ENCODE data around the gene PIH1D2. TPM values are rescaled to one million over a fixed set of nuclear protein-coding genes. Genes with fewer than 3 reads are reported as not detected.

PIH1D2 gene
- total and polyA plus RNA-seq, 10 of the 15 experiments (the other 5 are each of a cell fraction or from before 2014, with no cell fraction given) = 0.51 to 3.0 (median 1.5) TPM

GRCh38 chr11:112106070-112106469 is 32.3 kb upstream of the PIH1D2 start:
- Histone ChIP-seq H3K9me3 (replicated peaks; ENCODE audit: control insufficient read depth, insufficient read depth, low read length) (no peaks in the 10 kb centered on the region), H2AFZ (ENCODE audit: control insufficient read depth, low read depth, low read length) (no peak overlapping the region), H3K27ac (ENCODE audit: control insufficient read depth, insufficient read depth) (no peak overlapping the region), H3K9ac (ENCODE audit: control insufficient read depth, insufficient read depth, low read length) (no peak overlapping the region), H4K20me1 (ENCODE audit: control insufficient read depth, insufficient read depth) (no peaks in the 10 kb centered on the region), H3K4me3 (no peak overlapping the region), H3K36me3 (ENCODE audit: control insufficient read depth in 2 of 2, insufficient read depth in 2 of 2, low read length in 1 of 2) (peaks cover 0 to 4% of the 10 kb centered on the region in 2 experiments; a peak in 2 of 4 replicates), H3K4me2 (ENCODE audit: control insufficient read depth, insufficient read depth) (no peak overlapping the region), H3K4me1 (ENCODE audit: control insufficient read depth, insufficient read depth, low read length) (no peaks in the 10 kb centered on the region), H3K27me3 (replicated peaks in 1 of 2; ENCODE audit: control insufficient read depth in 2 of 2, insufficient read depth in 2 of 2, low read length in 1 of 2) (no peaks in the 10 kb centered on the region), H3K79me2 (ENCODE audit: control insufficient read depth, insufficient read depth, low read length) (no peaks in the 10 kb centered on the region)
- DNase-seq (ENCODE audit: low read depth, low spot score) (no peak), FAIRE-seq (no peak), ATAC-seq (no peak)
- CTCF ChIA-PET = interaction anchor here (0.6 to 4.3 kb wide), 3 partner anchors 9 to 174 kb away, joined by 3 to 21 read pairs (median 4); no protein-coding TSS in a partner anchor
- intact Hi-C loops (cut with micrococcal nuclease; ENCODE audit: unreplicated experiment) = no loop called here
- BruUV-seq (replicated peaks) = no TSS peak
- RAD21 ChIA-PET (ENCODE audit: unreplicated experiment) = no interaction called here
- 99% methylated on average over 8 of the region's 8 CpGs for WGBS (ENCODE audit: insufficient coverage, insufficient replicate concordance, low lambda C conversion rate, missing lambda C conversion rate)
- in situ Hi-C loops (cut with MboI) = no loop called here
- SMC1A ChIA-PET (ENCODE audit: uncharacterized antibody, unreplicated experiment) = no interaction called here
- POLR2A ChIA-PET = interaction anchor here (0.8 kb wide), 1 partner anchor 20 kb away, joined by 4 read pairs; no protein-coding TSS in a partner anchor
- TF ChIP-seq MXI1 (IDR thresholded peaks at IDR 0.05; ENCODE audit: low read depth, low read length) (no peak), ATF3 (IDR thresholded peaks at IDR 0.05; ENCODE audit: borderline replicate concordance, extremely low read depth, low read depth, low read length) (no peak), HDAC6 (IDR thresholded peaks at IDR 0.05; ENCODE audit: unreplicated experiment) (no peak), IKZF2 (IDR thresholded peaks at IDR 0.05) (no peak), DPF2 (IDR thresholded peaks at IDR 0.05) (no peak), POLR2AphosphoS5 (IDR thresholded peaks at IDR 0.05; ENCODE audit: low read length) (no peak), NFYB (IDR thresholded peaks at IDR 0.05; ENCODE audit: insufficient read depth, low read depth, low read length) (no peak), HDGF (IDR thresholded peaks at IDR 0.05) (no peak), TBL1XR1 (IDR thresholded peaks at IDR 0.05; ENCODE audit: low read depth, low read length) (no peak), SP1 (IDR thresholded peaks at IDR 0.05; ENCODE audit: low read depth, low read length) (no peak), SIX5 (IDR thresholded peaks at IDR 0.05; ENCODE audit: low read depth, low read length, severe bottlenecking) (no peak), NR2C2 (IDR thresholded peaks at IDR 0.05; ENCODE audit: borderline replicate concordance, control insufficient read depth, insufficient read length, low read depth) (no peak), ZBED1 (IDR thresholded peaks at IDR 0.05; ENCODE audit: borderline replicate concordance) (no peak), BCLAF1 (IDR thresholded peaks at IDR 0.05) (no peak), MEF2A (IDR thresholded peaks at IDR 0.05; ENCODE audit: insufficient read depth, low read depth, low read length) (no peak), SREBF2 (IDR thresholded peaks at IDR 0.05; ENCODE audit: low read length) (no peak), BCL11A (IDR thresholded peaks at IDR 0.05; ENCODE audit: low read depth, low read length) (no peak), SUZ12 (IDR thresholded peaks at IDR 0.05; ENCODE audit: unreplicated experiment) (no peak), FOXK2 (IDR thresholded peaks at IDR 0.05) (no peak)

Measured in GM12878 (cell line).